GM12873 (cell line): Measurements from ENCODE around the gene SIGLEC12.

ENCODE experiments used
- TF ChIP-seq, protein P1 (sequence below): IDR thresholded peaks from 2 replicates; pipeline ENCODE4 v1.5.1; 2012; ENCODE audit warnings: low read depth, mild to moderate bottlenecking, moderate library complexity, low read length, control low read depth; ENCODE audit not compliant: insufficient read depth; ENCODE audit errors: missing control alignments

SIGLEC12 gene

DNA sequence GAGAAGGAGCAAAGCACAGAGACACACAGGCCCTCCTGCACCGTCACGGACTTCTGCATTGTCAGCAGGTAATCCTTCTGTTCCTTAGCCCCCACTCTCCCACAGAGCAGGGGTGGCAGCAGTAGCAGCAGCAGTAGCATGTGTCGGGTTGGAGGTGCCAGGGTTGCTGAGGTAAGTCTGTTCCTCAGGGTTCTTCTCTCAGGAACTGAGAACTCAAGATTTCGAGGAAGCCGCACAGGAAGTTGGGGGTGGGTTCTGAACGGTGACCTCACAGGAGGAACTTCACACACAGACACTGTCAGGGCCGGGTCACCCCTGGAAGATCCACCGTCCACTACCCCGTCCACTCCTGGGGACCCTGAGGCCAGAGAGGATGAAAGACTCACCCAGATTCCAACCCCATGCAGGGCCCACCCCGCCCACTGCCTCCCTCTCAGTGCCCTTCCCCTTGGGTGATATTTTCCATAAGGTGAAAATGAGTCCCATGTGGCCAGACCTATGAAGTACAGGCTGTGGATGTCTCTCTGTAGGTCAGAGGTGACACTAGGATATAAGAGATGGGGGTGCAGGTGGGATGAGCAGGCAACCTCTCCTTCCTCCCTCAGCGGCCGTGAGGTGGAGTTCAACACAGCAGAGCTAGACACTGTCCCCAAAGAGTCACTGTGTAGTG is at the start of gene SIGLEC12:
Gene SIGLEC12 (minus strand): TSS at position 207 of the 670 bp plus-strand sequence. CDS start 67 bp downstream, at position 140.
- TF ChIP-seq, protein P1, sequence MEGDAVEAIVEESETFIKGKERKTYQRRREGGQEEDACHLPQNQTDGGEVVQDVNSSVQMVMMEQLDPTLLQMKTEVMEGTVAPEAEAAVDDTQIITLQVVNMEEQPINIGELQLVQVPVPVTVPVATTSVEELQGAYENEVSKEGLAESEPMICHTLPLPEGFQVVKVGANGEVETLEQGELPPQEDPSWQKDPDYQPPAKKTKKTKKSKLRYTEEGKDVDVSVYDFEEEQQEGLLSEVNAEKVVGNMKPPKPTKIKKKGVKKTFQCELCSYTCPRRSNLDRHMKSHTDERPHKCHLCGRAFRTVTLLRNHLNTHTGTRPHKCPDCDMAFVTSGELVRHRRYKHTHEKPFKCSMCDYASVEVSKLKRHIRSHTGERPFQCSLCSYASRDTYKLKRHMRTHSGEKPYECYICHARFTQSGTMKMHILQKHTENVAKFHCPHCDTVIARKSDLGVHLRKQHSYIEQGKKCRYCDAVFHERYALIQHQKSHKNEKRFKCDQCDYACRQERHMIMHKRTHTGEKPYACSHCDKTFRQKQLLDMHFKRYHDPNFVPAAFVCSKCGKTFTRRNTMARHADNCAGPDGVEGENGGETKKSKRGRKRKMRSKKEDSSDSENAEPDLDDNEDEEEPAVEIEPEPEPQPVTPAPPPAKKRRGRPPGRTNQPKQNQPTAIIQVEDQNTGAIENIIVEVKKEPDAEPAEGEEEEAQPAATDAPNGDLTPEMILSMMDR, result no peak

DNA sequence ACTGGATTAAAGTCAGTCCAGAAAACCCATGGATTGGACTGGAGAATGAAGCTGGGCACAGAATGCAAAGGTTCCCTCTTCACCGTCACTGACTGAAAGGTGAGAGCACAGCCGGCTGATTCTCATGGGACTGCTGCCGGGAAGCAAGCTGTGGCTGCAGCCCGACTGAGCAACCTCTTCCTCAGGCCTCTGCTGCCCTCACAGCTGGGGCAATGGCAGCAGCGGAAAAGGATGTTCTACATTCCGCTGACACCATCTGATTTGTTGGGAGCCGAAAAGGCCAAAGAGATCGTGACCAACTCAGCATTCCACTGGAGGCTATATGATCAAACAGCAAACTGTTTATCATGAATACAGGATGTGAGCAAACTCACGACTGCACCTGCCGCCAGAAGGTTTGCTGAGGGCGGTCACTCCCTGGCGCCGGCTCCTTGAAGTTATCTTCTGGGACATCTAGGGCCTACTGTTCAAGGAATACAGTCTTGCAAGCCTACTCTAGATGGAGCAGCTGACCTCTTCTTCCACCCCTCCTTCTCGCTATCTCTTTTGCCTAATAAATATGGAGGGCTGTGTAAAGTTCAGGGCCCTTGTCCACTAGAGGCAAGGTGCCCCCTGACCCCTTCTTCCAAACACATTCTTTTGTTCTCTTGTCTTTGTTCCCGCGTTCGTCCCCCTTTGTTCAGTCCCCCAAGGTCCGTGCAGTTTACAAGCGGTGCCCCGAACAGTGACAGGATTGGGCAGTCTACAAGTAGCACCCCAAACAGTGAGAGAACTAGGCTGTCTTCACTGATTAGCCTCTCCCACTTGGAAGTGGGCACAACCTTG is 49.5 kb upstream of the SIGLEC12 start:
- TF ChIP-seq, protein P1, result no peak

DNA sequence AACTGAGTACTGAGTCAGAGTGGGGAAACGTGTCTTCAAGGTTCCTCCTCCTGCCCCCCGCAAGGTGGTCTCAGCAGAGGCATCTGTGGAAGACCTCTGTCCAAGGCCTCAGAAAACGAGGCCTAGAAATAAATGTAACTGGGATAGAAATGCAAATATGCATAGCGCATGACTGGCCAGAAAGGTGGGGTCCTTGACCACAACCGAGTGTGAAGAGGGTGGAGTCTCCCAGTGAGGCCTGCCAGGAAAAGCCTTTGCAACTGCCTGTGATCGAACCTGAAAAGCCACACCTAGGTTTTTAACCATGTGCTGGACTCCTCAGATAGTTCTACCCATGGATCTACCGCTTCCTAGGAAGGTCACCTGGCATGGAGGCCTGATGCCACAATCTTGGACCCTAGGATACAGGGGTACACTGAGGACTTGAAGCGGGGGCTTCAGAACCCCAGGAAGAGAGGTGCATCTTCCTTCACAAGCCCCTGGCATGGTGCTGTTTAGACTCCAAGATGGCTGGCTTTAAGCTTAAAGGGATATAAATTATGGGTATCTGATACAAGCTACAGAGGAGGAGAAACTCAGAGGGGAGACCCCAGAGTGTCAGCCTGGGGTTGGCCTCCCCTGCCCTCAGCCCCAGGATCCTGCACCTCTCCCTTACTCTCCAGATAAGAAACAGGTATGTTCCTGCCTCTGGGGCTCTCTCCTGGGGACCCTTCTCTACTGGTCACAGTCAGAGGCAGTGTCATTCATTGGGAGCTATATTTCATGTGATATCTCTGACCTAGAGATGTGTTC is 48.1 kb upstream of the SIGLEC12 start:
- TF ChIP-seq, protein P1, result no peak

DNA sequence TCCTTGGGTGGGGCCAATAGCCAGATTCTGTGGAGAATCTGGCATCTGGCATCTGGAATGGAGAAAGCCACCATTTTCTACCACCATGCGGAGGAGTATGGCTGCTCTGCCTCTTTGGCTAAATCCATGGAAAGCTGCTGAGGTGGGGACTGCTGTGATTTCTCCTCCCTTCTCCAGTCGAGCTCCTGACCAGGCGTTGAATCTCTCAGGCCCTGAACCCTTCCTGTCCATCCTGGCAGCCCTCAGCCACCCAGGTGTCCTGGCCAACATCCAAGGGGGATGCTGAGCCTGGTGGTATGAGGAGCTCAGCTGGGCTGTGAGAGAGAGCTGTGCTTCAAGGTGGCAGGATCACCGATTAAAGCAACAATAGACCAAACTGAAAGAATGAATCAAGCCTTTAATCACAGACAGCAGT is 47.3 kb upstream of the SIGLEC12 start:
- TF ChIP-seq, protein P1, result no peak

DNA sequence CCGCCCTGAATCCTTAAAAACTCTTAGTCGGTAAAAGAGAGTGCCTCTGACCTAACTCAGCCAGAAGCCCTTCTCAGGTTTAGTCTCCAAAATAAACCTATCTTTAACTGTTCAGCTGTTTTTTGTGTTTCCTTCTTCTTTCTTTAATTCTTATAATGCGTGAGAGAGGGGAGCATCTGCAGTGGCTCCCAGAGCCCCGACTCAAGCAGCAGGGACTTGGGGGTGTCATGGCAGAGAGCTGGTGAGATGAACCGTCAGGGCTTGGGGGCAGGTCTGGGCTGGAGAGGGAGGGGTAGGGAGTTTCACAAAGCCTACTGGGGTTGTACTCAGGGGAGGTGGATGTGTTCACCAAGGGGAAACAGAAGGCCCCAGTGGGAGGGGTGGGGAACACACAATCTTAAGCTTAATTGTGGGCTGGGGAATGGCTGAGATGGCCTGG is 46.6 kb upstream of the SIGLEC12 start:
- TF ChIP-seq, protein P1, result no peak

DNA sequence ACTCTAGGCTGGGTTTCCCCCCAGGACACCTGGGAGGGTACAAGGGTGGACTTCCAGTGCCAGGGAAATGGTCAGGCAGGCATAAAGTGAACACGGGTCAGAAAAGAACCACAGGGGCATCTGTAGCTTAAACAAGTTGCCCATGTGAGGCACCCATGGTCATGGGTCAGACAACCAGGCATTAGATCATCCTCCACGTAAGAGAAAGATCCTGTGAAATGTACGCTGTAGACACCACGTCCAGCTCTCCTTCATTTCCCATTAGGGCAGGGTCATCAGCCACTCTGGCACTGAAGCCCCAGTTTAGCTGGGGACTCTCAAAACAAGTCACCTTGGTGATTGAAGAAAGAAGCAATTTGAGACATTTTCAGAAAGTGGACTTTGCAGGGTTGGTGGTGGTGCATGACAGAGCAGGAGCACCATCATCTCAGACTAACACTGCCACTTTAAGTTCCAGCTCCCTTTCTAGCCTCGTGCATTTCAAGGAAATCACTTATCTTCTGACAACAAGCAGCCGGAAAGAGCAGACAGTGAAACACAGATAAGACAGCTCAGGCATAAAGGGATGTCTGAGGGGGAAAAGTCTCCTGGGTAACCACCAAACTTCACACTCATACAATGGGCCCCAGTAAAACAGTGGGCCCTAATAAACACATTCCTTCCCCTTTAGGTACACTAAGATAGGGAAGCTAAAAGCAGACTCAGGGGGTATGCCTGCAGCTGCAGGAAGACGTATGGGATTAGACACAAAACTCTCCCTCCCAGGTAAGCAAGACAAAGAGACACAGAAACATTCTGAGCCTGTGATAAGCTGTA is 46.0 kb upstream of the SIGLEC12 start:
- TF ChIP-seq, protein P1, result no peak
